NT2/D1 (cell line): ENCODE data around the gene PDK4.

ENCODE experiments used
- YY1 ChIP-seq: IDR thresholded peaks from 2 replicates; pipeline ENCODE4 v1.6.1; 2011; ENCODE audit not compliant: insufficient read length, insufficient read depth
- ZNF274 ChIP-seq: IDR thresholded peaks from 2 replicates; pipeline ENCODE4 v1.6.1; 2011; ENCODE audit warnings: mild to moderate bottlenecking, low read depth, low read length

DNA sequence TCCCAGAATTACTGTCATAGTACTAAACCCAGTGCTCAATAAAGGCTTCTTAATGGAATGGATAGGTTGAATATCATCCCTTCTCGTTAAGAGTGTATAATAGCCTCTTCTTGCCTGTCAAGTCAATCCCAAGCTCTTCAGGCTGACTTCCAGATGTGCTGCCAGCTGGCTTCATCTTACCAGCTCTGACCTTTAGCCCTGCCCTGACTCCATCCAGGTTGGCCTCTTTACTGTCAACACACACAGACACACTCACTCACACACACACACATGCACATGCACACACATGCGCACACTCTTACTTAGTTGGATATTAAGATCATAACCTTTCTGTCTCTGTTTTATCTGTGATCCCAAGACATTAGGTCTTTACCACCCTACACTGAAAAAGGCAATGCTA, 61.5 kb downstream of the PDK4 start:
- TF ChIP-seq YY1 (no peak), ZNF274 (no peak)
